Subcutaneous adipose tissue (tissue), 4 donors: Measurements from ENCODE around the gene ESR2. TPM values are rescaled to one million over a fixed set of nuclear protein-coding genes. Genes with fewer than 3 reads are reported as not detected.

Experiments used
- CTCF ChIP-seq: fragments of 450-650 bp; IDR thresholded peaks from one replicate; pipeline ENCODE4 v1.5.1; 2016; ENCODE audit warnings: low read depth, mild to moderate bottlenecking, control low read depth, antibody characterized with exemption, moderate library complexity
- total RNA-seq, 4 donors: library from RNA; depleted of rRNA; stranded (reverse); fragments of >200 nt; gene quantifications; one replicate each; pipeline ENCODE4 v1.1.0, GENCODE V29; 2016

ESR2 gene
- total RNA-seq, 4 donors from 2014 or later, result 1.1 to 21.5 (median 3.9) TPM

GRCh38 chr14:64202716-64203115 lies 91.5 kb downstream of the ESR2 start:
- TF ChIP-seq CTCF, result no peak

- no peak for TF ChIP-seq CTCF
Observed at GRCh38 chr14:64201921-64202545, 92.1 kb downstream of the ESR2 start.

GRCh38 chr14:64201296-64201695 lies 92.9 kb downstream of the ESR2 start:
- no peak for TF ChIP-seq CTCF

GRCh38 chr14:64200170-64200569 lies 94.0 kb downstream of the ESR2 start:
- no peak for TF ChIP-seq CTCF

GRCh38 chr14:64198486-64198885 lies 95.7 kb downstream of the ESR2 start:
- no peak for TF ChIP-seq CTCF

GRCh38 chr14:64197996-64198395 lies 96.2 kb downstream of the ESR2 start:
- no peak for TF ChIP-seq CTCF

- no peak for TF ChIP-seq CTCF
Observed at GRCh38 chr14:64196814-64197411, 97.3 kb downstream of the ESR2 start.
